Peyer's patch (tissue), 4 donors: ENCODE results near the gene HRH3. TPM values are rescaled to one million over a fixed set of nuclear protein-coding genes. Genes with fewer than 3 reads are reported as not detected.

ENCODE experiments used
- DNase-seq, 3 donors: peaks; one replicate each; pipeline ENCODE4 v3.0.0-alpha.2; 2017 to 2019
- H3K27ac ChIP-seq, 4 donors: fragments of 200-600 bp; sonication (generic); one replicate each; pipeline ENCODE4 v1.5.1; 2016 to 2019
- H3K27me3 ChIP-seq, 2 donors: fragments of 200-600 bp; sonication (generic); one replicate each; pipeline ENCODE4 v1.5.1; 2019
- H3K36me3 ChIP-seq, 3 donors: fragments of 200-600 bp; sonication (generic); one replicate each; pipeline ENCODE4 v1.5.1; 2016 to 2019
- H3K4me1 ChIP-seq, 4 donors: fragments of 200-600 bp; sonication (generic); one replicate each; pipeline ENCODE4 v1.5.1; 2016 to 2019
- H3K4me3 ChIP-seq, 4 donors: fragments of 200-600 bp; sonication (generic); 1 replicate in 3 of 4; 2 replicates in 1 of 4; pipeline ENCODE4 v1.5.1; 2016 to 2019; ENCODE audit warnings: mild to moderate bottlenecking in 1 of 4
- H3K9me3 ChIP-seq, 4 donors: fragments of 200-600 bp; sonication (generic); one replicate each; pipeline ENCODE4 v1.5.1; 2016 to 2019; ENCODE audit warnings: mild to moderate bottlenecking in 1 of 4
- POLR2A ChIP-seq, 2 donors: fragments of 450-650 bp; IDR thresholded peaks; one replicate each; pipeline ENCODE4 v1.5.1; 2017; ENCODE audit warnings: antibody characterized with exemption in 2 of 2, mild to moderate bottlenecking in 2 of 2, moderate library complexity in 2 of 2
- total RNA-seq, 4 donors: library from RNA; depleted of rRNA; stranded (reverse); fragments of >200 nt; gene quantifications; one replicate each; pipeline ENCODE4 v1.1.0, GENCODE V29; 2016
- TF ChIP-seq, protein P1 (sequence below), 6 experiments: fragments of 450-650 bp in 4 of 6; fragments of 200-600 bp in 2 of 6; sonication (generic) in 1 of 6; IDR thresholded peaks; one replicate each; pipeline ENCODE4 v1.5.1; 2017 to 2019; ENCODE audit warnings: antibody characterized with exemption in 6 of 6, mild to moderate bottlenecking in 3 of 6, moderate library complexity in 1 of 6

Gene HRH3
- total RNA-seq, 4 donors from 2014 or later = 0.27 TPM; not detected in 3

GRCh38 chr20:62232770-62233645, 12.9 kb upstream of the HRH3 start:
- Histone ChIP-seq H3K36me3 (no peaks in the 10 kb centered on the region), H3K27me3 (no peaks in the 10 kb centered on the region), H3K27ac (no peak overlapping the region), H3K4me3 (no peak overlapping the region), H3K4me1 (peaks cover 0 to 8% (median 4%) of the 10 kb centered on the region in 4 donors), H3K9me3 (no peaks in the 10 kb centered on the region)
- no peak for DNase-seq
- TF ChIP-seq, protein P1, sequence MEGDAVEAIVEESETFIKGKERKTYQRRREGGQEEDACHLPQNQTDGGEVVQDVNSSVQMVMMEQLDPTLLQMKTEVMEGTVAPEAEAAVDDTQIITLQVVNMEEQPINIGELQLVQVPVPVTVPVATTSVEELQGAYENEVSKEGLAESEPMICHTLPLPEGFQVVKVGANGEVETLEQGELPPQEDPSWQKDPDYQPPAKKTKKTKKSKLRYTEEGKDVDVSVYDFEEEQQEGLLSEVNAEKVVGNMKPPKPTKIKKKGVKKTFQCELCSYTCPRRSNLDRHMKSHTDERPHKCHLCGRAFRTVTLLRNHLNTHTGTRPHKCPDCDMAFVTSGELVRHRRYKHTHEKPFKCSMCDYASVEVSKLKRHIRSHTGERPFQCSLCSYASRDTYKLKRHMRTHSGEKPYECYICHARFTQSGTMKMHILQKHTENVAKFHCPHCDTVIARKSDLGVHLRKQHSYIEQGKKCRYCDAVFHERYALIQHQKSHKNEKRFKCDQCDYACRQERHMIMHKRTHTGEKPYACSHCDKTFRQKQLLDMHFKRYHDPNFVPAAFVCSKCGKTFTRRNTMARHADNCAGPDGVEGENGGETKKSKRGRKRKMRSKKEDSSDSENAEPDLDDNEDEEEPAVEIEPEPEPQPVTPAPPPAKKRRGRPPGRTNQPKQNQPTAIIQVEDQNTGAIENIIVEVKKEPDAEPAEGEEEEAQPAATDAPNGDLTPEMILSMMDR (IDR thresholded peaks at IDR 0.05) = no peak
- no peak for TF ChIP-seq POLR2A (IDR thresholded peaks at IDR 0.05)

GRCh38 chr20:62232194-62232593, 12.1 kb upstream of the HRH3 start:
- H3K9me3 ChIP-seq = no peaks in the 10 kb centered on the region
- no peaks in the 10 kb centered on the region for H3K36me3 ChIP-seq
- H3K4me1 ChIP-seq = peaks cover 0 to under 1% (median under 1%) of the 10 kb centered on the region in 4 donors
- TF ChIP-seq, protein P1 (IDR thresholded peaks at IDR 0.05) = no peak
- no peak for TF ChIP-seq POLR2A (IDR thresholded peaks at IDR 0.05)
- H3K27me3 ChIP-seq = no peaks in the 10 kb centered on the region
- H3K4me3 ChIP-seq = no peak overlapping the region
- no peak for DNase-seq
- no peak overlapping the region for H3K27ac ChIP-seq

DNA sequence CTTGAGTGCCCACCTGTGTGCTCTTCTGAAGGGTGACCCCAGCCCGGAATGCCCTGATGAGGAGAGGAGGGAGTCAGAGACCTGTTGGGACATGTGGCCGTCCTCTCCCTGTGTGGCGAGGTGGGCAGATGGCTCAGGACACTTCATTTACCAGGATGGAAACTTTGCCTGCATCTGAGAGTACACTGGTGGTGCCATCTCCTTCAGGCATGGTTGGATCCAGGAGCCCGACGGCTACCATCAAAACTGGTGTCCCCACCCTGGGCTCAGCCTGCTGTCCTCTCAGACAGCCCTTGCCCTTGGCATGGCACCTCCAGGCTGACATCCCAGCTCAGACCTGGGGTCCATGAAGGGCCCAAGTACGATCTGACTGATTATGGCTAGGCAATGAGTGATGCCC, 11.2 kb upstream of the HRH3 start:
- no peaks in the 10 kb centered on the region for H3K9me3 ChIP-seq
- no peak overlapping the region for H3K4me3 ChIP-seq
- no peak overlapping the region for H3K27ac ChIP-seq
- no peaks in the 10 kb centered on the region for H3K36me3 ChIP-seq
- no peaks in the 10 kb centered on the region for H3K4me1 ChIP-seq
- DNase-seq = no peak
- TF ChIP-seq POLR2A (IDR thresholded peaks at IDR 0.05) = no peak
- TF ChIP-seq, protein P1 (IDR thresholded peaks at IDR 0.05) = no peak
- H3K27me3 ChIP-seq = no peaks in the 10 kb centered on the region

DNA sequence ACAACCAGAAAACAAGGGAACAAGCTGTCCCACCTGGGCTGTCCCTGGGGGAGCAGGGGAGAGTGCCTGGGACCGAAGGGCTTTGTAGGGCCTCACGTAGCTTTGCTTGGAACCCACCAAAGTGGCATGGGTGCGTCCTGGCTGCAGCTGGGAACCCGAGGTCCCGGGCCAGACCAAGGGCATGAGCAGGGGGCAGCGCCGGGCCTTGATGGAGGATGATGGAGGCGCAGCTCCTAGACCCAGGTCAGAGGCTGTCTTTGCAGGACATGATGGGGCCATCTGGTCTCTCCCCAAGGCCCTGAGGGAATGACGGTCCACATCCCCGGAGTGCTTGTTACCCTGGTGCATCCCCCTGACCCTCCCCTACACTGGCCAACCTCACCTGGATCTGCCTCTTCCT, 10.6 kb upstream of the HRH3 start:
- DNase-seq = no peak
- no peak for TF ChIP-seq POLR2A (IDR thresholded peaks at IDR 0.05)
- TF ChIP-seq, protein P1 (IDR thresholded peaks at IDR 0.05) = no peak
- H3K36me3 ChIP-seq = no peaks in the 10 kb centered on the region

DNA sequence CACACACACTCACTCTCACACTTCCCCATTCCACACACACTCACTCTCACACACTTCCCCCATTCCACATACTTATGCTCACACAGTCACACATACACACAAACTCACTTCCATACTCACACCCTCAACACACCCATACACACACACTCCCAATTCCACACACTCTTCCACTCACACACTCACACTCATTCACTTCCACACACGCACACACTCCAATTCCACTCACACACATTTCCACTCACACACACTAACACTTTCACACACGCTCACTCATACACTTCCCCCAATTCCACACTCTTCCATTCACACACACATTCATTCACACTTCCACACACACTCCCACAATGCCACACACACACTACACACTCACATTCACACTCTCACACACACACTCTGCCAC, 10.2 kb upstream of the HRH3 start:
- Histone ChIP-seq H3K27me3 (no peaks in the 10 kb centered on the region), H3K4me1 (no peaks in the 10 kb centered on the region), H3K9me3 (no peaks in the 10 kb centered on the region), H3K36me3 (no peaks in the 10 kb centered on the region), H3K4me3 (no peak overlapping the region), H3K27ac (no peak overlapping the region)
- no peak for DNase-seq
- TF ChIP-seq, protein P1 (IDR thresholded peaks at IDR 0.05) = no peak
- no peak for TF ChIP-seq POLR2A (IDR thresholded peaks at IDR 0.05)

More for the DNA sequence above, 10.6 kb upstream of the HRH3 start:
- H3K4me3 ChIP-seq = no peak overlapping the region
- no peaks in the 10 kb centered on the region for H3K4me1 ChIP-seq
- H3K27ac ChIP-seq = no peak overlapping the region
- H3K9me3 ChIP-seq = no peaks in the 10 kb centered on the region
- H3K27me3 ChIP-seq = no peaks in the 10 kb centered on the region
